SK-N-SH (cell line): ENCODE results near the gene STAT1. TPM values are rescaled to one million over a fixed set of nuclear protein-coding genes. Genes with fewer than 3 reads are reported as not detected.

Source experiments
- CTCF ChIA-PET: fragments of 300-600, 350-600 bp; formaldehyde crosslinking; extraction: SDS; loops from one replicate; lab custom pipeline; 2021; lab: Yijun Ruan, JAX
- POLR2A ChIA-PET: fragments of 350-600 bp; sonication (Branson Sonifier 250); formaldehyde crosslinking; extraction: SDS; loops from one replicate; lab custom pipeline; 2020; ENCODE audit warnings: antibody characterized with exemption, inconsistent platforms; lab: Yijun Ruan, JAX
- DNase-seq: peaks from one replicate; pipeline ENCODE4 v3.0.0; 2012
- H2AFZ ChIP-seq: fragments of 200-600 bp; sonication (generic); 2 replicates; pipeline ENCODE4 v1.8.1; 2016; ENCODE audit warnings: antibody characterized with exemption, mild to moderate bottlenecking, low read depth
- H3F3A ChIP-seq: fragments of 200-600 bp; sonication (generic); replicated peaks from 2 replicates; pipeline ENCODE3; 2016; ENCODE audit warnings: antibody characterized with exemption, mild to moderate bottlenecking; ENCODE audit not compliant: insufficient read depth
- H3K27ac ChIP-seq, 2 experiments: fragments of 200-500 bp in 1 of 2; fragments of 200-600 bp in 1 of 2; sonication (Bioruptor generic) in 1 of 2; sonication (generic), shearing (Covaris generic) in 1 of 2; 2 replicates each; pipeline versions ENCODE4 v1.5.1 to v1.6.1; 2014 to 2016; ENCODE audit warnings: low read depth in 2 of 2, inconsistent platforms in 1 of 2, low read length in 1 of 2, mild to moderate bottlenecking in 1 of 2, mixed read lengths in 1 of 2
- H3K27me3 ChIP-seq: fragments of 200-600 bp; sonication (generic), shearing (Covaris generic); 2 replicates; pipeline ENCODE4 v1.6.1; 2016; ENCODE audit warnings: mixed run types; ENCODE audit not compliant: insufficient read depth
- H3K36me3 ChIP-seq, 2 experiments: fragments of 200-500 bp in 1 of 2; fragments of 200-600 bp in 1 of 2; sonication (Bioruptor generic) in 1 of 2; sonication (generic) in 1 of 2; replicated peaks in 1 of 2; 2 replicates each; pipeline versions ENCODE3 to v1.5.1; 2014 to 2016; ENCODE audit warnings: low read length in 1 of 2, mild to moderate bottlenecking in 1 of 2; ENCODE audit not compliant: insufficient read depth in 2 of 2, control insufficient read depth in 1 of 2
- H3K4me1 ChIP-seq, 2 experiments: fragments of 200-500 bp in 1 of 2; fragments of 200-600 bp in 1 of 2; sonication (Bioruptor generic) in 1 of 2; sonication (generic), shearing (Covaris generic) in 1 of 2; 2 replicates each; pipeline versions ENCODE4 v1.5.1 to v1.6.1; 2014 to 2016; ENCODE audit warnings: low read depth in 1 of 2, low read length in 1 of 2, mixed run types in 1 of 2; ENCODE audit not compliant: insufficient read depth in 2 of 2, control insufficient read depth in 1 of 2
- H3K4me2 ChIP-seq: fragments of 200-600 bp; sonication (generic), shearing (Covaris generic); 2 replicates; pipeline ENCODE4 v1.6.1; 2017; ENCODE audit warnings: mixed run types
- H3K4me3 ChIP-seq, 2 experiments: fragments of 200-500 bp in 1 of 2; fragments of 200-600 bp in 1 of 2; sonication (Bioruptor generic) in 1 of 2; sonication (generic), shearing (Covaris generic) in 1 of 2; 2 replicates each; pipeline versions ENCODE4 v1.5.1 to v1.8.1; 2014 to 2016; ENCODE audit warnings: low read depth in 2 of 2, inconsistent platforms in 1 of 2, low read length in 1 of 2, mild to moderate bottlenecking in 1 of 2, mixed read lengths in 1 of 2, moderate library complexity in 1 of 2
- H3K79me2 ChIP-seq: fragments of 200-600 bp; sonication (generic); 2 replicates; pipeline ENCODE4 v1.8.1; 2017; ENCODE audit warnings: mild to moderate bottlenecking; ENCODE audit not compliant: insufficient read depth
- H3K9ac ChIP-seq: fragments of 200-600 bp; sonication (generic); 2 replicates; pipeline ENCODE4 v1.6.1; 2017; ENCODE audit warnings: mixed run types
- H3K9me2 ChIP-seq: fragments of 200-600 bp; sonication (generic); 2 replicates; pipeline ENCODE4 v1.6.1; 2017; ENCODE audit warnings: mixed run types
- H3K9me3 ChIP-seq: fragments of 200-600 bp; sonication (generic); 2 replicates; pipeline ENCODE4 v1.6.1; 2017; ENCODE audit warnings: mixed run types, mild to moderate bottlenecking, moderate library complexity
- H4K20me1 ChIP-seq: fragments of 200-600 bp; sonication (generic); 2 replicates; pipeline ENCODE4 v1.6.1; 2017; ENCODE audit warnings: mild to moderate bottlenecking, mixed run types; ENCODE audit not compliant: insufficient read depth
- CHD2 ChIP-seq: fragments of 150-350 bp; IDR thresholded peaks from 2 replicates; pipeline ENCODE4 v1.6.1; 2018; ENCODE audit warnings: low read length; ENCODE audit not compliant: partially characterized antibody
- ELF1 ChIP-seq: IDR thresholded peaks from 2 replicates; pipeline ENCODE4 v1.4.0; 2012
- EZH2phosphoT487 ChIP-seq: fragments of 200-600 bp; sonication (generic); IDR thresholded peaks from 2 replicates; pipeline ENCODE4 v1.6.1; 2017; ENCODE audit warnings: low read depth, mixed run types, mild to moderate bottlenecking, antibody characterized with exemption, moderate library complexity, borderline replicate concordance
- FOXJ3 ChIP-seq: sonication (generic); formaldehyde crosslinking; IDR thresholded peaks from 2 replicates; pipeline ENCODE4 v1.5.1; 2020; ENCODE audit warnings: mild to moderate bottlenecking, missing genetic modification reagents
- GABPA ChIP-seq: IDR thresholded peaks from 2 replicates; pipeline ENCODE4 v1.4.0; 2012; ENCODE audit warnings: low read depth, mild to moderate bottlenecking
- GATA2 ChIP-seq: sonication (generic); formaldehyde crosslinking; IDR thresholded peaks from 2 replicates; pipeline ENCODE4 v1.5.0; 2020; ENCODE audit warnings: mild to moderate bottlenecking, missing genetic modification reagents
- JUND ChIP-seq: IDR thresholded peaks from 2 replicates; pipeline ENCODE4 v1.4.0; 2012
- MEF2A ChIP-seq: IDR thresholded peaks from 2 replicates; pipeline ENCODE4 v1.4.0; 2012; ENCODE audit warnings: low read depth, borderline replicate concordance
- NFIC ChIP-seq: IDR thresholded peaks from 2 replicates; pipeline ENCODE4 v1.4.0; 2012; ENCODE audit warnings: borderline replicate concordance
- NRF1 ChIP-seq: IDR thresholded peaks from 2 replicates; pipeline ENCODE4 v1.6.1; 2012; ENCODE audit warnings: low read depth, mild to moderate bottlenecking, low read length
- POLR2AphosphoS5 ChIP-seq: IDR thresholded peaks from 2 replicates; pipeline ENCODE4 v1.6.1; 2012; ENCODE audit warnings: low read depth, low read length
- RAD21 ChIP-seq: IDR thresholded peaks from 2 replicates; pipeline ENCODE4 v1.6.1; 2012; ENCODE audit warnings: mild to moderate bottlenecking, low read length
- SIN3A ChIP-seq: IDR thresholded peaks from 2 replicates; pipeline ENCODE4 v1.6.1; 2012; ENCODE audit warnings: low read depth, mild to moderate bottlenecking, low read length, moderate library complexity, borderline replicate concordance
- TAF1 ChIP-seq: IDR thresholded peaks from 2 replicates; pipeline ENCODE4 v1.6.1; 2012; ENCODE audit warnings: low read depth, mild to moderate bottlenecking, low read length, moderate library complexity, borderline replicate concordance
- TCF12 ChIP-seq: IDR thresholded peaks from 2 replicates; pipeline ENCODE4 v1.4.0; 2012
- WGBS: methylation state at CpG from one replicate; pipeline ENCODE4 v1.1.6; 2017; ENCODE audit warnings: low lambda C conversion rate; 5-methylcytosine and 5-hydroxymethylcytosine counted together
- polyA plus RNA-seq, 3 experiments: library from polyadenylated mRNA; depleted of rRNA; stranded (reverse); fragments of >200 nt; gene quantifications; 2 replicates each; pipeline ENCODE4 v1.2.3, GENCODE V29; 2012
- TF ChIP-seq, protein P1 (sequence below): IDR thresholded peaks from 2 replicates; pipeline ENCODE4 v1.6.1; 2012; ENCODE audit warnings: mild to moderate bottlenecking, low read depth, low read length, moderate library complexity
- TF ChIP-seq, protein P2 (sequence below): IDR thresholded peaks from 2 replicates; pipeline ENCODE4; 2012
- TF ChIP-seq, protein P3 (sequence below): fragments of 150-350 bp; IDR thresholded peaks from 2 replicates; pipeline ENCODE4 v1.6.1; 2016; ENCODE audit warnings: mild to moderate bottlenecking, low read depth, low read length
- TF ChIP-seq, protein P4 (sequence below): fragments of 200-600 bp; sonication (generic); IDR thresholded peaks from 2 replicates; pipeline ENCODE4 v1.6.1; 2017; ENCODE audit warnings: antibody characterized with exemption, mild to moderate bottlenecking, moderate library complexity

The STAT1 gene
- polyA plus RNA-seq, 1 of the 3 experiments (the other 2 are of a cell fraction): 22.1 TPM

DNA sequence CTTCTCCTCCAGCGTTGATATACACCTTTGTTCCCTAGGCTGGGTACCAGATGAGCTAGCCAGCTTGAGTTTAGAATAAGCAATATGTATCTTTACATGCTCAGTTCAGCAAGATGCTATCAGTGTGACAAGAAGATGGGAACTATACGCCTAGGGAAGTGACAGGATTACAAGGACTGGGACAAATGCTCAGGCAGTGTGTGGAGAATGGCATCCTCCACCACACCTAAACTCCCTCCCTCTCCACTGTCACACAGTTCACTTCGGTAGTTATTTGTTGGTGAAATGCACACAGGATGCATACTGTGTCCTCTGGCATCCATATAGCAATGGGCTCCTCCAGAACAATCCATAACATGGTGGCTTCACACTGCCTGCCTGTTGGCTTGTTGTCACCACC is 7.7 kb downstream of the STAT1 start:
- no peaks in the 10 kb centered on the region for H3K27me3 ChIP-seq
- no peak overlapping the region for H3K4me3 ChIP-seq
- DNase-seq: no peak
- H3F3A ChIP-seq: no peaks in the 10 kb centered on the region
- 91% methylated on average over 3 of the region's 3 CpGs for WGBS
- H3K79me2 ChIP-seq: peaks cover 12% of the 10 kb centered on the region; the same call in 1 of the 2 replicates
- H2AFZ ChIP-seq: no peak overlapping the region
- no peaks in the 10 kb centered on the region for H3K9me3 ChIP-seq
- no peak overlapping the region for H3K9ac ChIP-seq
- H3K36me3 ChIP-seq: peaks cover 73 to 90% of the 10 kb centered on the region in 2 experiments
- no peak overlapping the region for H3K4me2 ChIP-seq
- TF ChIP-seq GABPA: no peak
- ChIA-PET CTCF (interaction anchor here (1.5 kb wide), 1 partner anchor 10 kb away, joined by 4 read pairs; no protein-coding TSS in a partner anchor), POLR2A (no interaction called here)
- no peaks in the 10 kb centered on the region for H4K20me1 ChIP-seq
- no peaks in the 10 kb centered on the region for H3K9me2 ChIP-seq
- no peak overlapping the region for H3K27ac ChIP-seq
- H3K4me1 ChIP-seq: peaks cover 0 to 11% of the 10 kb centered on the region in 2 experiments; a peak in 2 of 4 replicates

DNA sequence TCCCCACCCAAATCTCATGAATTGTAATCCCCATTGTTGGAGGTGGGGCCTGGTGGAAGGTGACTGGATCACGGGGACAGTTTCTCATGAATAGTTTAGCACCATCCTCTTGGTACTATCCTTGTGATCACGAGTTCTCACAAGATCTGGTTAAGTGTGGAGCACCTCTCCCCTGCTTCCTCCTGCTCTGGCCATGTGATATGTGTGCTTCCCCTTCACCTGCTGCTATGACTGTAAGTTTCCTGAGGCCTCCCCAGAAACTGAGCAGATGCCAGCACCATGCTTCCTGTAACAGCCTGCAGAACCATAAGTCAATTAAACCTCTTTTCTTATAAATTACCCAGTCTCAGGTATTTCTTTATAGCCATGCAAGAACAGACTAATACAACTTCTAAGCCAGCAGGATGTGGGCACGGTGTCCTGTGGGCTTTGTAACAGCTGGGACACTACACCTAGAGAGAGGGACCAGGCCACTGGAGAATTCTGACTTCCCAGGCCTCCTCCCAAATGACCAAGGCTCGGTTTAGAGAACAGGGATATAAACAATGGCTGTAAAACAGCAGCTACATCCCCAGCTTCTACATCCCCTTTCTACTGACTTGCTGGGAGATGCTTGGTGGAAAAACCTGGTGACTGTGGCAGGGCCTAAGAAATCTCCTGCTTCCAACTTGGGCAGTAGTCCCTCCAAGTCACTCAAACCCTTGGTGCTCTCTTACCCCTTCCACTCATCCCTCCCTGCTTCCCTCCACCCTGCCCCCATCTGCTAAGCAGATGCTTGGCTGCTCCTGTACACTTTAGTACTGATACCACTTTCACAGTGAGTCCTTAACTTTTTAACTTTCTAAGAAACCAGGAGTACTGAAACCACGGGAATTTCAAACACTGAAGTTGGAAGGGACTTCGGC is 10.3 kb downstream of the STAT1 start:
- no peaks in the 10 kb centered on the region for H3K27me3 ChIP-seq
- peaks cover 90 to 94% of the 10 kb centered on the region in 2 experiments for H3K36me3 ChIP-seq
- H3K79me2 ChIP-seq: no peaks in the 10 kb centered on the region
- no peak overlapping the region for H2AFZ ChIP-seq
- no peaks in the 10 kb centered on the region for H3F3A ChIP-seq
- H3K9me2 ChIP-seq: no peaks in the 10 kb centered on the region
- H3K9me3 ChIP-seq: no peaks in the 10 kb centered on the region
- ChIA-PET POLR2A (interaction anchor here (0.9 kb wide), 1 partner anchor 9 kb away, joined by 3 read pairs; no protein-coding TSS in a partner anchor), CTCF (no interaction called here)
- H3K27ac ChIP-seq: no peak overlapping the region
- 95% methylated on average over 6 of the region's 6 CpGs for WGBS
- H3K9ac ChIP-seq: no peak overlapping the region
- H4K20me1 ChIP-seq: no peaks in the 10 kb centered on the region
- H3K4me2 ChIP-seq: no peak overlapping the region
- H3K4me3 ChIP-seq: no peak overlapping the region
- peaks cover 0 to 7% of the 10 kb centered on the region in 2 experiments; a peak in 2 of 4 replicates for H3K4me1 ChIP-seq
- no peak for DNase-seq
- TF ChIP-seq TAF1: no peak
- TF ChIP-seq, protein P1, sequence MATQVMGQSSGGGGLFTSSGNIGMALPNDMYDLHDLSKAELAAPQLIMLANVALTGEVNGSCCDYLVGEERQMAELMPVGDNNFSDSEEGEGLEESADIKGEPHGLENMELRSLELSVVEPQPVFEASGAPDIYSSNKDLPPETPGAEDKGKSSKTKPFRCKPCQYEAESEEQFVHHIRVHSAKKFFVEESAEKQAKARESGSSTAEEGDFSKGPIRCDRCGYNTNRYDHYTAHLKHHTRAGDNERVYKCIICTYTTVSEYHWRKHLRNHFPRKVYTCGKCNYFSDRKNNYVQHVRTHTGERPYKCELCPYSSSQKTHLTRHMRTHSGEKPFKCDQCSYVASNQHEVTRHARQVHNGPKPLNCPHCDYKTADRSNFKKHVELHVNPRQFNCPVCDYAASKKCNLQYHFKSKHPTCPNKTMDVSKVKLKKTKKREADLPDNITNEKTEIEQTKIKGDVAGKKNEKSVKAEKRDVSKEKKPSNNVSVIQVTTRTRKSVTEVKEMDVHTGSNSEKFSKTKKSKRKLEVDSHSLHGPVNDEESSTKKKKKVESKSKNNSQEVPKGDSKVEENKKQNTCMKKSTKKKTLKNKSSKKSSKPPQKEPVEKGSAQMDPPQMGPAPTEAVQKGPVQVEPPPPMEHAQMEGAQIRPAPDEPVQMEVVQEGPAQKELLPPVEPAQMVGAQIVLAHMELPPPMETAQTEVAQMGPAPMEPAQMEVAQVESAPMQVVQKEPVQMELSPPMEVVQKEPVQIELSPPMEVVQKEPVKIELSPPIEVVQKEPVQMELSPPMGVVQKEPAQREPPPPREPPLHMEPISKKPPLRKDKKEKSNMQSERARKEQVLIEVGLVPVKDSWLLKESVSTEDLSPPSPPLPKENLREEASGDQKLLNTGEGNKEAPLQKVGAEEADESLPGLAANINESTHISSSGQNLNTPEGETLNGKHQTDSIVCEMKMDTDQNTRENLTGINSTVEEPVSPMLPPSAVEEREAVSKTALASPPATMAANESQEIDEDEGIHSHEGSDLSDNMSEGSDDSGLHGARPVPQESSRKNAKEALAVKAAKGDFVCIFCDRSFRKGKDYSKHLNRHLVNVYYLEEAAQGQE: no peak
- no peak for TF ChIP-seq EZH2phosphoT487
- TF ChIP-seq RAD21: no peak
- TF ChIP-seq, protein P2, sequence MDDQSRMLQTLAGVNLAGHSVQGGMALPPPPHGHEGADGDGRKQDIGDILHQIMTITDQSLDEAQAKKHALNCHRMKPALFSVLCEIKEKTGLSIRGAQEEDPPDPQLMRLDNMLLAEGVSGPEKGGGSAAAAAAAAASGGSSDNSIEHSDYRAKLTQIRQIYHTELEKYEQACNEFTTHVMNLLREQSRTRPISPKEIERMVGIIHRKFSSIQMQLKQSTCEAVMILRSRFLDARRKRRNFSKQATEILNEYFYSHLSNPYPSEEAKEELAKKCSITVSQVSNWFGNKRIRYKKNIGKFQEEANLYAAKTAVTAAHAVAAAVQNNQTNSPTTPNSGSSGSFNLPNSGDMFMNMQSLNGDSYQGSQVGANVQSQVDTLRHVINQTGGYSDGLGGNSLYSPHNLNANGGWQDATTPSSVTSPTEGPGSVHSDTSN: no peak
- TF ChIP-seq, protein P3, sequence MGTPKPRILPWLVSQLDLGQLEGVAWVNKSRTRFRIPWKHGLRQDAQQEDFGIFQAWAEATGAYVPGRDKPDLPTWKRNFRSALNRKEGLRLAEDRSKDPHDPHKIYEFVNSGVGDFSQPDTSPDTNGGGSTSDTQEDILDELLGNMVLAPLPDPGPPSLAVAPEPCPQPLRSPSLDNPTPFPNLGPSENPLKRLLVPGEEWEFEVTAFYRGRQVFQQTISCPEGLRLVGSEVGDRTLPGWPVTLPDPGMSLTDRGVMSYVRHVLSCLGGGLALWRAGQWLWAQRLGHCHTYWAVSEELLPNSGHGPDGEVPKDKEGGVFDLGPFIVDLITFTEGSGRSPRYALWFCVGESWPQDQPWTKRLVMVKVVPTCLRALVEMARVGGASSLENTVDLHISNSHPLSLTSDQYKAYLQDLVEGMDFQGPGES: no peak
- no peak for TF ChIP-seq TCF12
- TF ChIP-seq NFIC: no peak
- TF ChIP-seq GABPA: no peak
- TF ChIP-seq NRF1: no peak
- no peak for TF ChIP-seq GATA2 (CRISPR knock-in tag)
- no peak for TF ChIP-seq MEF2A
- no peak for TF ChIP-seq ELF1
- TF ChIP-seq, protein P4, sequence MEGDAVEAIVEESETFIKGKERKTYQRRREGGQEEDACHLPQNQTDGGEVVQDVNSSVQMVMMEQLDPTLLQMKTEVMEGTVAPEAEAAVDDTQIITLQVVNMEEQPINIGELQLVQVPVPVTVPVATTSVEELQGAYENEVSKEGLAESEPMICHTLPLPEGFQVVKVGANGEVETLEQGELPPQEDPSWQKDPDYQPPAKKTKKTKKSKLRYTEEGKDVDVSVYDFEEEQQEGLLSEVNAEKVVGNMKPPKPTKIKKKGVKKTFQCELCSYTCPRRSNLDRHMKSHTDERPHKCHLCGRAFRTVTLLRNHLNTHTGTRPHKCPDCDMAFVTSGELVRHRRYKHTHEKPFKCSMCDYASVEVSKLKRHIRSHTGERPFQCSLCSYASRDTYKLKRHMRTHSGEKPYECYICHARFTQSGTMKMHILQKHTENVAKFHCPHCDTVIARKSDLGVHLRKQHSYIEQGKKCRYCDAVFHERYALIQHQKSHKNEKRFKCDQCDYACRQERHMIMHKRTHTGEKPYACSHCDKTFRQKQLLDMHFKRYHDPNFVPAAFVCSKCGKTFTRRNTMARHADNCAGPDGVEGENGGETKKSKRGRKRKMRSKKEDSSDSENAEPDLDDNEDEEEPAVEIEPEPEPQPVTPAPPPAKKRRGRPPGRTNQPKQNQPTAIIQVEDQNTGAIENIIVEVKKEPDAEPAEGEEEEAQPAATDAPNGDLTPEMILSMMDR: no peak
- no peak for TF ChIP-seq FOXJ3 (CRISPR knock-in tag)
- no peak for TF ChIP-seq POLR2AphosphoS5
- TF ChIP-seq CHD2: no peak
- no peak for TF ChIP-seq SIN3A
- TF ChIP-seq JUND: no peak
